HG02970 (cell line): Measurements from ENCODE around the gene HNRNPF.
"Not testable (repeated sequence)": the region's sequence is repeated elsewhere in the genome, so short reads cannot be mapped to it uniquely, and the experiment has no call there.

ENCODE experiments used
- ATAC-seq: cut with Tn5 transposase; IDR thresholded peaks from one replicate; pipeline ENCODE4 v1.9.1; 2021; ENCODE audit warnings: mild to moderate bottlenecking, moderate library complexity, moderate number of reproducible peaks; ENCODE audit not compliant: unreplicated experiment, low FRiP score

Gene HNRNPF

DNA sequence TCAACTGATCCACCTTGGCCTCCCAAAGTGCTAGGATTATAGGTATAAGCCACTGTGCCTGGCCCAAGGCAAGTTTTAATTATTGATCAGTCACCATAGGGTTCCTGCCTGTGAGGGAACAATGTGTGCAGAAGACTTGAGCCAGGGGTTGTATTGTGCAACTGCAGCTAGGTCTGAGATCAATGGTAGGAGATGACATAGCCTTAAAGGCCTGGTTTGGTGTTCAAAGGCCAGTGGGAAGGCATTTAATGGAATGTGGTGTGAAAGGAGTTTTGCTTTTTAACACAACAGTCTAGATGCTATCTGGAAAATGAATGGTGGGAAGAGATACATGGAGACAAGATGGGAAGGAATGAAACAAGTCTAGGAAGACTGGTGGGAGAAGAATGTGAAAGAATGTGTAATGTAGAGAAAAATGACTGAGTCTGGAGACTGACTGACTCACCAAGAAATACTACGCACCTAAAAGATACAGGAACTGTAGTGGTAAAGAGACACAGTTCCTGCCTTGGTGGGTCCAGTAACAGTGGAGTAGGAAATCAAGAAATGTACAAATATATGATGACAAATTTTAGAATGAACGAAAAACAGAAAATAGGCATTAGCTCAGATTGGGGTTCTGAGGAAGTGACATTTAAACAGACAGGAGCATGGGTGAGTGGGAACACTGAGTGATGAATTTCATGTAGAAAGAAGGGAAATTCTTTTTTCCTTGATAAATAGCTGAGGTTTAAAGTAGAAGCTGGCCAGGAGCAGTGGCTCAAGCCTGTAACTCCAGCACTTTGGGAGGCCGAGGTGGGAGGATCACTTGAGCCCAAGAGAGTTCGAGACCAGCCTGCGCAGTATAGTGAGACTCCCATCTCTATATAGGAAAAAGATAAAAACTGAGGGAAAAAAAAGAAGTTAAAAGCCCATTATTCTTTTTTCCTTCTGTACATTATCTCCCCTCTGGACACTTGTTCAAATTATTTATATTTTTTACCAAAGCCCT, 9.4 kb downstream of the HNRNPF start:
- ATAC-seq = no peak

DNA sequence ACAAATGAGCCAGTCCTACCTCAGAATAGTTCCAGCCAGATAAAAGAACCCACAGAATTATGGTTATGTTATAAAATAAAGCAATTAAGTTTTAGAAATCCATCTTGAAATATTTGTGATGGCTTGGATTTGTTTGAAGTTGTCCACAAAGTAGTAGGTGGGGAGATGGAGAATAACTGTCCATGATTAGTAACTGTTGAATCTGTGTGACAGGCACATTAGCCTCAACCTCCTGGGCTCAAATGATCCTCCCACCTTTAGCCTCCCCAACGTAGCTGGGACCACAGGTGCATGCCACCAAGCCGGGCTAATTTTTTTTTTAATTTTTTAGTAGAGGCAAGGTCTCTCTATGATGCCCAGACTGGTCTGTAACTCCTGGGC, 10.1 kb downstream of the HNRNPF start:
- no peak for ATAC-seq

DNA sequence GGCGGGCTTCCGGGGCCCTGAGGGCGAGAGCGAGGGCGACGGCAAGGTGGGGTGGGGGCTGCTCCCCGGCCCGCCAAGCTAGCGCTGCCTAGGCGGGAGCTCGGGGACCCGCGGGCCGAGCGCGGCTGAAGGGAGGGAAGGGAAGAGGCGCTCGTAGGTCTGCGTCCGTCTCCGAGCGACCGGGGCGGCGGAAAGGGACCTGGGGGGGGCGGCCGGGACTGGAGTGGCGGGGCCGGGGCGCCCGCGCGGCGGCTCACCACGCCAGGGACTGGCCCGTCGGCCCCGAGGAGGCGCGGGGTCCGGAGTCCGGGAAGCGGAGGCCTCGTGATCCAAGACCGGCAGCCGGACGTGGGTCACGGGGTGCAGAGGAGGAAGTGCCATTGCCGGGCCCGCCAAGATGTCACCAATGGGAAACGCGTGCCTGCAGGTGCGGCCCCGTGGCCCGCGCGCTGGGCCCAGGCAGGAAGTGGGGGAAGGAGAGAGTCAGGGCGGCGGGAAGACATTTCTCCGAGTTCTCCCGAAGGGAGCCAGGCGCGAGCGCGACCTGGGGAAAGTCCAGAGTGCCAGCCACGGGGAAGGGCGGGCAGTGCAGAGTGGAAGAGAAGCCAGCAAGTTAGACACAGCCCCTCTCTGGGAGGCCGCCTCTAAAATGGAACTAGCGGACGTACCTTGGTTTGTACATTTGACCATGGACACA, 11.9 kb downstream of the HNRNPF start:
- ATAC-seq = peak; percentile 86

DNA sequence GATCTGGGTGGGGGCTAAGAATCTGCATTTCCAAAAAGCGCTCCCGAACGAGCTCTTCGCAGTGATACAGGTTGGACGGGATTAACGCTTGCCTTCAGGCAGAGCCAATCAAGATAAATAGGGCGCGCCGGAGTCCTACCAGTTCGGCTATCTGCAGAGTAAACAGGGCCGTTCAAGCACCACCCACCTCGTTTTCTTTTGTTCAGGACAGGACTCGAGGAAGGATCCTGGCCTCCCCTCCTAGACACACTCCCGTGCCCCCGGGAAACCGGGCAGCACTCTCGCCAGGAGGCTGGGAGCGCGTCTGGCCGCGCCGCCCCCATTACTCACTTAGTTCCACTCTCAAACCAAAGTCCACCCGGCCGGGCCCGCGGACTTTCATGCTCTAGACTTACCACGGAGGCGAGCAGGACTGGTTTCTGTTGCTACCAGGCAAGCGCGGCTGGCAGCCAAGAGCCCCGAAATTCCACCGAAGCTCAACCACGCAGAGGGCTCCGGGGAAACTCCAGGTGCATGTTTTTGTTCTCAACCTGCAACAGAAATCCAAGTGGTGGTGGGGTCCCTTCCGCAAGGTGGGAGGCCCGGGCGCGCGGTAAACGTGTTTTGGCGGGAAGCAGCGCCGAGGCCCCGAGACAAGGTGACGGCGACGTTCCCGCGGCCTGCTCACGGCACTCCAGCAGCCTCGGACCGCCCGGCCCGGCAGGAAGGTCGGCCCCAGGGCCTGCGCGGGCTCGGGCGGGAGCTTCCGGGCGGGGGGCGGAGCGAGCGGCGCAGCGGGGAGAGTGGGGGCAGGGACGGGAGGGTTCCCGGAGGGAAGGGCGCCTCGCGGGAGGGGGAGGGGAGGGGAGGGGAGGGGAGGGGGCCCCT, 12.7 kb downstream of the HNRNPF start:
- ATAC-seq = peak; percentile 50

DNA sequence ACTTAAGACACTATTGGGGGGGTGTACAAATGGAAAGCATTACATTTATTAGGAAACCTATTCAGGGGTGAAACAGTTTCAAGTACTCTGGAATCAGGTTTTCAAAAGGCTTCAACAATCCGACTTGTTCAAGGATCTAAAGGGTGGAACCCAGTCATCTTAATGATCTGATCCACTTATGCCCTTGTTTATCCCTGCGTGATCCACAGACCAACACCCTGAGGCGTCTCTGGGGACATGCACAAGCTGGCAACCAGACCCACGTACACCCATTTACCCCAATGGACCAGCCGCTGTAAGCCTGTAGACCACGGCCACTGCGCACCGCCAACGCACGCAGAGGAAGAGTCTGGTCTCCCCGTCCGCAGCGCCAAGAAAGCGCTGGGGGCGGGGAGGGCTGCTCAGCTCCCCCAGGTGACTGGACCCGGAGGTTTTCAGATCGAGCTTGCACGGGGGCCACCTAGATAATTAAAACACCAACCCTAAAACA, 13.4 kb downstream of the HNRNPF start:
- no peak for ATAC-seq

DNA sequence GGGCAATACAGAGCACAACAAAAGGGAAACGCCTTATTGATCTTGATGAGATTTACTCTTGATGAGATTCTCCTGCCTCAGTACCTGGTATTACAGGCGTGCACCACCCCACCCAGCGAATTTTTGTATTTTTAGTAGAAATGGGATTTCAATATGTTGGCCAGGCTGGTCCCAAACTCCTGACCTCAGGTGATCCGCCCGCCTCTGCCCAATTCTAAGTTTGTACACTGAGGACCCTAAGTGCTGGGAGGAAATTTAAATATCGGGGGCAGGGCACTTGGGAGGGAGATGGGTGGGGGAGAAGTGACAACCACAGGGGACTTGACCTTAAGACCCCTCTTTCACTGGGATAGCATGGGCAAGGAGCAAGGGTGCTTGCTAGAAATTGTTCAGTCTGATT, 14.1 kb downstream of the HNRNPF start:
- ATAC-seq = no peak

DNA sequence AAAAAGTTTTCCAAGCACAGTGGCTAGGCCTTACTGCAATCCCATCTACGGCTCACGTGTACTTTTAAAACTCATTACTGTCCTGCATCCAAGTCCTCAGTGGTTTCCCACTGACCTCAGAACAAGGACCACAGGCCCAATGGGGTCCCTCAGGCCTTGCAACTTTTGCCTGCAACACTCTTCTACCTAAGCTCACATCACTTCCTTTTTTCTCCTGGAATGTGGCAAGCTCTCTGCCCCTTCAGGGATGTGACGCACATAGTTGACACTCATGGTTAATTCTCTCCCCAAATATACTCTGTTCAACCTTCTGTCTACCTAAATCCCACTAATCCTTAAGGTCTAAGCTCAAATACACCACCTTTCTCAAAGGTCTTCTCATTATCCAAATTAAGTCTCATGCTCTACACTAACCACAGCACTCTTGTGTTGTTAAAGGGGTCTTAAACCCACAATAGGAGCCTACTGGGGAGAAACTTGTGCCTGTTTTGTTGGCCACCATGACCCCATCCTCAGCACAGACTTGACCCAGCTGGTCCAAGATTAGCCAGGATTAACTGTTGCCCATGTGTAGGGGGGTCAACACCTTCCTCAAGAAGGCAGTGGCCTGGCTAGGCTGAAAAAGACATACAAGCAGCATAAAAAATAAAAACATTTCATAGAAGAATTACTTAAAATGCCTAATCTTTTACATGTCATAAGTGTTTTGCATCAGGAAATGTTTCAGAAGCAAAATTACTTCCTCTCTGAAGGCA, 15.2 kb downstream of the HNRNPF start:
- ATAC-seq = no peak

DNA sequence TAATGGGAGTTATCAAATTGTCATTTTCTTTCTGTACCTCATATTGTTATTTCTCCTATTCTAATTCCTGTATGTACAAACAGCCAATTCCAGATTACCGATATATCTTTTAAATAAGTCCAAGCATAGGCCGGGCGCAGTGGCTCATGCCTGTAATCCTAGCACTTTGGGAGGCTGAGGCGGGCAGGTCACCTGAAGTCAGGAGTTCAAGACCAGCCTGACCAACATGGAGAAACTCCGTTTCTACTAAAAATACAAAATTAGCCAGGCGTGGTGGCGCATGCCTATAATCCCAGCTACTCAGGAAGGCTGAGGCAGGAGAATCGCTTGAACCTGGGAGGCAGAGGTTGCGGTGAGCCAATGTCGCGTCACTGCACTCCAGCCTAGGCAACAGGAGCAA, 15.8 kb downstream of the HNRNPF start:
- ATAC-seq = not testable (repeated sequence)

GRCh38 chr10:43392748-43393147, 16.2 kb downstream of the HNRNPF start:
- ATAC-seq = no peak

GRCh38 chr10:43391496-43391895, 17.5 kb downstream of the HNRNPF start:
- ATAC-seq = no peak

- ATAC-seq = no peak
Measured at GRCh38 chr10:43390759-43391158, 18.2 kb downstream of the HNRNPF start.

DNA sequence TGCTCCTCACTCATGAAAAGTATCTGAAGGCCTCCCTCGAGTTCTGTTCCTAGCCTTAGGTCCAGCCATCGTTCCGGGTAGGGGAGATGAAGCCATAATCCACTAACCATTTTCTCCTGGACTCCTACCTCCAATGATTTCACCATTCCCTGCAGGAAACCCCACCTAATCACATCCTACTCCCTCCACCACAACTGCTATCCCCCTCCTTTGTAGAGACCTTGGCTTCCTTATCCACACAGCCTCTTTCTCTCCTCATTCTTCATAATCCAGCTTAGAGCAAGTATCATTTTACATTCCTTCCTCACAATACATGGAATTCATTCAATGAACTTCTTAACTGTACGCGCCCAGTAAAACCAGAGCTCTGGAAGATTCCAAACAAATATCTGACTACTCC, 18.7 kb downstream of the HNRNPF start:
- ATAC-seq = no peak

- no peak for ATAC-seq
Measured at GRCh38 chr10:43389867-43390266, 19.1 kb downstream of the HNRNPF start.

GRCh38 chr10:43387678-43388032, 21.3 kb downstream of the HNRNPF start:
- ATAC-seq = no peak

- ATAC-seq = no peak
Measured at GRCh38 chr10:43386981-43387677, 21.9 kb downstream of the HNRNPF start.

GRCh38 chr10:43386549-43386948, 22.4 kb downstream of the HNRNPF start:
- ATAC-seq = no peak

DNA sequence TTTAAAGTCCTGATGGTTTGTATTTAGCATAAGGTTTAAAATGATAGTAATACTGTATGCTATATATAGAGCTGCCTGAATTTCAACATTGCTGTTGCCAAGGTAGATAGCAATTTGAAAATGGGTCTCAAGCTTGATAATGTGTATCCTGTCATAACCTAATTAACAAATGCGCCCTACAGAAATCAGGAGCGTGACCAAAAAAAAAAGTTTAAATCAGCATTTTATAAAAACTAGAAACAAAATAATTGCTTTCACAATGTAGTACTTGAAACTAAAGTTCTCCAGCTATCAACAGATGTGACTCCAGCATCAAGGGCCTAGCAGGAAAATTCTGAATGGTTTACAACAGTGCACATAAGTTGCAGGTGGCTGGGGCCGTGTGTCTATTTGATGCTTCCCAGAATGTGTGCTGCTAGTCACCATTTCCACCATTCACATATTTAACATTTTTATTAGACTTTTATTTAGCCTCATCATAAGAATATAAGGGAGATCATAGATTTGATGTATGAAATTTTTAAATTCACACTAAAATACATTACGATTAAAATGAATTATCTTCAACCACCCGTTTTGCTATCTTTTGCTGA, 23.5 kb downstream of the HNRNPF start:
- ATAC-seq = no peak

GRCh38 chr10:43384252-43385221, 24.4 kb downstream of the HNRNPF start:
- no peak for ATAC-seq
